Kidney (tissue), 14 donors: ENCODE measurements around the gene FMNL3. TPM values are rescaled to one million over a fixed set of nuclear protein-coding genes. Genes with fewer than 3 reads are reported as not detected.

ENCODE experiments used
- DNase-seq, 5 donors: peaks; one replicate each; pipeline ENCODE4 v3.0.0-alpha.2; 2013 to 2020
- FAIRE-seq: peaks from 2 replicates; lab custom pipeline; 2012; peaks lifted over from hg19 to GRCh38; lab: Jason Lieb, UNC
- H3K27ac ChIP-seq, 2 donors: one replicate each; pipeline ENCODE4 v1.7.0; 2013; ENCODE audit warnings: low read depth in 2 of 2, low read length in 2 of 2, inconsistent platforms in 1 of 2
- H3K27me3 ChIP-seq: one replicate; pipeline ENCODE4 v1.7.1; 2013; ENCODE audit warnings: low read length, inconsistent platforms; ENCODE audit not compliant: control insufficient read depth, insufficient read depth
- H3K36me3 ChIP-seq, 3 donors: one replicate each; pipeline versions ENCODE4 v1.7.0 to v1.7.1; 2013; ENCODE audit warnings: low read length in 3 of 3, control low read depth in 1 of 3, inconsistent platforms in 1 of 3; ENCODE audit not compliant: insufficient read depth in 3 of 3, control insufficient read depth in 2 of 3
- H3K4me1 ChIP-seq, 3 donors: one replicate each; pipeline versions ENCODE4 v1.7.0 to v1.7.1; 2013; ENCODE audit warnings: low read length in 3 of 3, inconsistent platforms in 1 of 3, low read depth in 1 of 3; ENCODE audit not compliant: control insufficient read depth in 2 of 3, insufficient read depth in 2 of 3
- H3K4me3 ChIP-seq, 3 donors: one replicate each; pipeline versions ENCODE4 v1.7.0 to v1.8.1; 2013; ENCODE audit warnings: low read length in 3 of 3, control low read depth in 1 of 3, inconsistent platforms in 1 of 3
- H3K9ac ChIP-seq, 3 donors: one replicate each; pipeline versions ENCODE4 v1.7.0 to v1.7.1; 2013; ENCODE audit warnings: low read length in 3 of 3, control low read depth in 1 of 3, inconsistent platforms in 1 of 3
- H3K9me3 ChIP-seq, 3 donors: one replicate each; pipeline versions ENCODE4 v1.7.0 to v1.7.1; 2013; ENCODE audit warnings: low read length in 3 of 3, control low read depth in 1 of 3, inconsistent platforms in 1 of 3; ENCODE audit not compliant: control insufficient read depth in 2 of 3, insufficient read depth in 1 of 3
- CTCF ChIP-seq: IDR thresholded peaks from 3 replicates; pipeline ENCODE4 v1.5.1; 2012; ENCODE audit warnings: mild to moderate bottlenecking, moderate library complexity, borderline replicate concordance; ENCODE audit not compliant: insufficient read depth; ENCODE audit errors: extremely low read depth
- intact Hi-C: fragments of 100-400 bp; cut with DNase I; formaldehyde crosslinking; loops from one replicate; pipeline ENCODE4 v1.11.1; 2022
- polyA plus RNA-seq: library from polyadenylated mRNA; stranded (reverse); fragments of 350-450 nt; fragmentation: Illumina TruSeq; extraction: RNeasy Lipid Tissue Mini Kit (QIAGEN cat#74804); gene quantifications from one replicate; pipeline ENCODE4 v1.2.3, GENCODE V29; 2014; ENCODE audit warnings: low read depth, low replicate concordance; ENCODE audit not compliant: insufficient read depth
- total RNA-seq: library from RNA; stranded (reverse); fragmentation: NEBNext Ultra II Directional; extraction: Animal tissue kit (Norgen Biotek cat#: 25700); gene quantifications from one replicate; pipeline ENCODE4 v1.2.1, GENCODE V29; 2021
- donor health status: control.
- donor health status: control.
- donor health status: control.
- donor health status: control.
- donor health status: control.
- donor health status: DM: yes; HTN: yes; CAD: no.
- donor health status: Normal renal cell carcinoma (clear cell type).

The FMNL3 gene
- total and polyA plus RNA-seq, 2 donors from 2014 or later: 6.3 to 25.6 TPM

- H3K27me3 ChIP-seq: no peaks in the 10 kb centered on the region
- peaks cover 6 to 21% (median 12%) of the 10 kb centered on the region in 3 donors for H3K36me3 ChIP-seq
- H3K27ac ChIP-seq: no peak overlapping the region
- no peaks in the 10 kb centered on the region for H3K9me3 ChIP-seq
- peak in 1 of 5 donors; percentile 64 for DNase-seq
- FAIRE-seq: no peak
- no peak overlapping the region for H3K9ac ChIP-seq
- peaks cover 0 to 11% (median 0%) of the 10 kb centered on the region in 3 donors for H3K4me1 ChIP-seq
- intact Hi-C loops: no loop called here
- no peak for TF ChIP-seq CTCF
- no peak overlapping the region for H3K4me3 ChIP-seq
Observed at GRCh38 chr12:49651855-49652254, 55.4 kb downstream of the FMNL3 start.

GRCh38 chr12:49649892-49650291 lies 57.3 kb downstream of the FMNL3 start:
- H3K4me3 ChIP-seq: no peak overlapping the region
- H3K27me3 ChIP-seq: no peaks in the 10 kb centered on the region
- intact Hi-C loops: no loop called here
- DNase-seq (no peak), FAIRE-seq (no peak)
- no peak for TF ChIP-seq CTCF
- no peak overlapping the region for H3K9ac ChIP-seq
- no peaks in the 10 kb centered on the region for H3K9me3 ChIP-seq
- H3K4me1 ChIP-seq: peaks cover 0 to 18% (median 0%) of the 10 kb centered on the region in 3 donors
- peaks cover 6 to 26% (median 12%) of the 10 kb centered on the region in 3 donors for H3K36me3 ChIP-seq
- H3K27ac ChIP-seq: no peak overlapping the region

GRCh38 chr12:49649445-49649844 lies 57.8 kb downstream of the FMNL3 start:
- DNase-seq (peak in 1 of 5 donors; percentile 34), FAIRE-seq (no peak)
- H3K36me3 ChIP-seq: peaks cover 4 to 23% (median 12%) of the 10 kb centered on the region in 3 donors
- H3K27ac ChIP-seq: no peak overlapping the region
- H3K4me3 ChIP-seq: no peak overlapping the region
- intact Hi-C loops: no loop called here
- H3K27me3 ChIP-seq: no peaks in the 10 kb centered on the region
- TF ChIP-seq CTCF: no peak
- H3K9me3 ChIP-seq: no peaks in the 10 kb centered on the region
- no peak overlapping the region for H3K9ac ChIP-seq
- H3K4me1 ChIP-seq: peaks cover 2 to 20% (median 3%) of the 10 kb centered on the region in 3 donors

- peaks cover 2 to 17% (median 14%) of the 10 kb centered on the region in 3 donors for H3K36me3 ChIP-seq
- no peak overlapping the region for H3K4me3 ChIP-seq
- no peak for FAIRE-seq
- no peaks in the 10 kb centered on the region for H3K27me3 ChIP-seq
- peak overlapping the region in 1 of 3 donors; percentile 24 for H3K9ac ChIP-seq
- peaks cover 2 to 23% (median 3%) of the 10 kb centered on the region in 3 donors for H3K4me1 ChIP-seq
- H3K9me3 ChIP-seq: no peaks in the 10 kb centered on the region
- H3K27ac ChIP-seq: no peak overlapping the region
- no peak for TF ChIP-seq CTCF
- intact Hi-C loops: no loop called here
- peak in 1 of 5 donors; percentile 38 for DNase-seq
Observed at GRCh38 chr12:49648712-49649003, 58.5 kb downstream of the FMNL3 start.
